Endothelial cell of umbilical vein (primary cell): Measurements from ENCODE around the gene CPB2. TPM values are rescaled to one million over a fixed set of nuclear protein-coding genes. Genes with fewer than 3 reads are reported as not detected.

Source experiments
- BruUV-seq: library from RNA; stranded (reverse); fragments of 400-500 nt; replicated peaks from 2 replicates; lab custom pipeline; 2021; lab: Mats Ljungman, UMichigan
- CTCF ChIA-PET: fragments of 300-600, 350-600 bp; sonication (Branson Sonifier 250); formaldehyde crosslinking; loops from one replicate; lab custom pipeline; 2021; ENCODE audit warnings: antibody characterized with exemption, inconsistent platforms; lab: Charles Lee
- POLR2A ChIA-PET: fragments of 300-600, 350-600 bp; sonication (Branson Sonifier 250); formaldehyde crosslinking; loops from one replicate; lab custom pipeline; 2021; ENCODE audit warnings: antibody characterized with exemption, inconsistent platforms; lab: Charles Lee
- DNase-seq: peaks from one replicate; pipeline ENCODE4 v3.0.0-alpha.2; 2011; ENCODE audit warnings: low read depth, low spot score
- FAIRE-seq: peaks from 2 replicates; lab custom pipeline; 2011; peaks lifted over from hg19 to GRCh38; lab: Jason Lieb, UNC
- H2AFZ ChIP-seq: 2 replicates; pipeline ENCODE4 v1.6.0; 2012; ENCODE audit warnings: low read depth, low read length, control low read depth, inconsistent platforms
- H3K27ac ChIP-seq: 2 replicates; pipeline ENCODE4 v1.5.1; 2011; ENCODE audit warnings: low read depth, mild to moderate bottlenecking, control low read depth, low read length, moderate library complexity; ENCODE audit not compliant: insufficient read depth
- H3K27me3 ChIP-seq, 2 experiments: 2 replicates each; pipeline versions ENCODE4 v1.6.0 to v1.6.1; 2011; ENCODE audit warnings: low read length in 2 of 2, mixed read lengths in 1 of 2; ENCODE audit not compliant: control insufficient read depth in 2 of 2, insufficient read depth in 2 of 2
- H3K36me3 ChIP-seq, 2 experiments: 2 replicates in 1 of 2; 3 replicates in 1 of 2; pipeline ENCODE4 v1.5.1; 2011; ENCODE audit warnings: low read length in 2 of 2, mild to moderate bottlenecking in 1 of 2, moderate library complexity in 1 of 2; ENCODE audit not compliant: control insufficient read depth in 2 of 2, insufficient read depth in 2 of 2; ENCODE audit errors: extremely low read depth in 1 of 2
- H3K4me1 ChIP-seq: 3 replicates; pipeline ENCODE4 v1.5.1; 2011; ENCODE audit warnings: mild to moderate bottlenecking, low read length; ENCODE audit not compliant: control insufficient read depth, insufficient read depth; ENCODE audit errors: extremely low read depth
- H3K4me2 ChIP-seq: 2 replicates; pipeline ENCODE4 v1.6.1; 2011; ENCODE audit warnings: low read length, control low read depth, mixed read lengths; ENCODE audit not compliant: insufficient read depth
- H3K4me3 ChIP-seq, 3 experiments: fragments of 200-600 bp in 1 of 3; sonication (generic), shearing (Covaris generic) in 1 of 3; replicated peaks in 1 of 3; 2 replicates each; pipeline ENCODE4 v1.5.1; 2011 to 2016; ENCODE audit warnings: control low read depth in 3 of 3, low read length in 3 of 3, mild to moderate bottlenecking in 2 of 3, inconsistent platforms in 1 of 3, low read depth in 1 of 3, moderate library complexity in 1 of 3; ENCODE audit not compliant: insufficient read depth in 1 of 3
- H3K79me2 ChIP-seq: 2 replicates; pipeline ENCODE4 v1.6.0; 2012; ENCODE audit warnings: low read length, inconsistent platforms; ENCODE audit not compliant: control insufficient read depth, insufficient read depth
- H3K9ac ChIP-seq: replicated peaks from 2 replicates; pipeline ENCODE3; 2011; ENCODE audit warnings: low read length, control low read depth; ENCODE audit not compliant: insufficient read depth; ENCODE audit errors: extremely low read depth
- H3K9me1 ChIP-seq: replicated peaks from 3 replicates; pipeline ENCODE4 v1.6.0; 2011; ENCODE audit warnings: mild to moderate bottlenecking, low read length; ENCODE audit not compliant: control insufficient read depth, insufficient read depth; ENCODE audit errors: extremely low read depth
- H3K9me3 ChIP-seq: replicated peaks from 2 replicates; pipeline ENCODE4 v1.5.1; 2012; ENCODE audit warnings: low read length, inconsistent platforms; ENCODE audit not compliant: control insufficient read depth, insufficient read depth
- H4K20me1 ChIP-seq: replicated peaks from 2 replicates; pipeline ENCODE3; 2011; ENCODE audit warnings: mild to moderate bottlenecking, low read length; ENCODE audit not compliant: control insufficient read depth, insufficient read depth; ENCODE audit errors: extremely low read depth
- CTCF ChIP-seq, 2 donors: IDR thresholded peaks; 1 replicate in 1 of 2; 2 replicates in 1 of 2; pipeline ENCODE4 v1.5.1; 2011; ENCODE audit warnings: low read length in 2 of 2, mild to moderate bottlenecking in 2 of 2, moderate library complexity in 2 of 2, control low read depth in 1 of 2, inconsistent platforms in 1 of 2, low read depth in 1 of 2; ENCODE audit not compliant: insufficient read depth in 1 of 2; ENCODE audit errors: extremely low read depth in 1 of 2
- EZH2 ChIP-seq: IDR thresholded peaks from 2 replicates; pipeline ENCODE4 v1.6.1; 2012; ENCODE audit warnings: borderline replicate concordance, low read depth, mild to moderate bottlenecking, moderate library complexity, low read length, inconsistent platforms; ENCODE audit not compliant: severe bottlenecking
- FOS ChIP-seq: IDR thresholded peaks from 2 replicates; pipeline ENCODE4 v1.6.1; 2011; ENCODE audit warnings: mild to moderate bottlenecking, low read length, moderate library complexity, borderline replicate concordance; ENCODE audit not compliant: insufficient read depth
- GATA2 ChIP-seq: IDR thresholded peaks from 2 replicates; pipeline ENCODE4 v1.7.0; 2011; ENCODE audit warnings: low read depth, mild to moderate bottlenecking, moderate library complexity, mixed read lengths, low read length; ENCODE audit not compliant: insufficient read length, insufficient read depth
- JUN ChIP-seq: IDR thresholded peaks from 2 replicates; pipeline ENCODE4 v1.6.1; 2011; ENCODE audit warnings: borderline replicate concordance, low read depth; ENCODE audit not compliant: insufficient read length, insufficient read depth
- MAX ChIP-seq: IDR thresholded peaks from 2 replicates; pipeline ENCODE4 v1.6.1; 2011; ENCODE audit not compliant: insufficient read depth, insufficient read length
- MYC ChIP-seq: IDR thresholded peaks from one replicate; pipeline ENCODE4 v1.6.1; 2011; ENCODE audit warnings: mild to moderate bottlenecking, low read depth, low read length
- POLR2A ChIP-seq: IDR thresholded peaks from 2 replicates; pipeline ENCODE4 v1.6.1; 2012; ENCODE audit warnings: low read depth, mild to moderate bottlenecking, control low read depth, low read length
- POLR2AphosphoS5 ChIP-seq: IDR thresholded peaks from 2 replicates; pipeline ENCODE4 v1.6.1; 2012; ENCODE audit warnings: low read depth, mild to moderate bottlenecking, control low read depth, low read length, moderate library complexity; ENCODE audit not compliant: insufficient read depth
- dilution Hi-C: fragments of 300-500 bp; cut with MboI; formaldehyde crosslinking; loops from one replicate; pipeline ENCODE4 v1.15.0; 2019; ENCODE audit warnings: low sequenced_read_pairs; ENCODE audit not compliant: extremely low pct_ligation_motif_present
- intact Hi-C: fragments of 100-400 bp; cut with micrococcal nuclease; formaldehyde crosslinking; loops from one replicate; pipeline ENCODE4 v1.10.0; 2022
- polyA plus RNA-seq, 4 experiments: library from polyadenylated mRNA; depleted of rRNA in 3 of 4; stranded (reverse) in 3 of 4; unstranded in 1 of 4; fragments of >200 nt; gene quantifications; 2 replicates each; pipeline versions ENCODE4 v1.2.1 to v1.2.3, GENCODE V29; 2011 to 2012; ENCODE audit warnings: missing spikeins in 1 of 4
- total RNA-seq: library from RNA; stranded (reverse); gene quantifications from 2 replicates; pipeline ENCODE4 v1.2.3, GENCODE V29; 2021

The CPB2 gene
- total and polyA plus RNA-seq, 2 donors (not counting 3 experiments of a cell fraction or from before 2014, with no cell fraction given), result not detected

GRCh38 chr13:46086421-46086922 lies 18.4 kb downstream of the CPB2 start:
- no peak overlapping the region for H3K9ac ChIP-seq
- intact Hi-C loops, result no loop called here
- BruUV-seq, result no TSS peak
- no peak for FAIRE-seq
- H3K27ac ChIP-seq, result no peak overlapping the region
- H3K9me3 ChIP-seq, result no peaks in the 10 kb centered on the region
- DNase-seq, result no peak
- dilution Hi-C loops, result no loop called here
- H3K27me3 ChIP-seq, result peaks cover 0 to 5% of the 10 kb centered on the region in 2 experiments
- H3K79me2 ChIP-seq, result no peaks in the 10 kb centered on the region
- H3K4me1 ChIP-seq, result no peaks in the 10 kb centered on the region
- TF ChIP-seq POLR2A (no peak), CTCF (IDR thresholded peaks at IDR 0.05; ENCODE audit: extremely low read depth in 1 of 2, insufficient read depth in 1 of 2, low read depth in 1 of 2, low read length in 2 of 2) (no peak), EZH2 (no peak), MAX (no peak), GATA2 (no peak), JUN (no peak), MYC (no peak), FOS (no peak), POLR2AphosphoS5 (no peak)
- no peaks in the 10 kb centered on the region for H3K36me3 ChIP-seq
- no peaks in the 10 kb centered on the region for H4K20me1 ChIP-seq
- no peak overlapping the region for H3K4me3 ChIP-seq
- CTCF ChIA-PET, result no interaction called here
- POLR2A ChIA-PET, result no interaction called here
- no peak overlapping the region for H2AFZ ChIP-seq
- no peaks in the 10 kb centered on the region for H3K9me1 ChIP-seq
- H3K4me2 ChIP-seq, result no peak overlapping the region
